Astrocyte of the spinal cord (primary cell): ENCODE measurements around the gene PHF19.

Experiments
- DNase-seq: peaks from one replicate; pipeline ENCODE4 v3.0.0; 2011; ENCODE audit warnings: low read depth, low spot score
- H3K4me3 ChIP-seq: 2 replicates; pipeline ENCODE4 v1.5.1; 2011; ENCODE audit warnings: low read depth, mild to moderate bottlenecking, low read length, moderate library complexity
- in situ Hi-C: cut with HindIII; loops from 2 replicates; pipeline ENCODE4 v1.10.0; 2017; ENCODE audit warnings: low sequenced_read_pairs
- TF ChIP-seq, protein P1 (sequence below): IDR thresholded peaks from 2 replicates; pipeline ENCODE4 v1.5.1; 2012; ENCODE audit warnings: low read depth, mild to moderate bottlenecking, low read length, inconsistent platforms

Gene PHF19

DNA sequence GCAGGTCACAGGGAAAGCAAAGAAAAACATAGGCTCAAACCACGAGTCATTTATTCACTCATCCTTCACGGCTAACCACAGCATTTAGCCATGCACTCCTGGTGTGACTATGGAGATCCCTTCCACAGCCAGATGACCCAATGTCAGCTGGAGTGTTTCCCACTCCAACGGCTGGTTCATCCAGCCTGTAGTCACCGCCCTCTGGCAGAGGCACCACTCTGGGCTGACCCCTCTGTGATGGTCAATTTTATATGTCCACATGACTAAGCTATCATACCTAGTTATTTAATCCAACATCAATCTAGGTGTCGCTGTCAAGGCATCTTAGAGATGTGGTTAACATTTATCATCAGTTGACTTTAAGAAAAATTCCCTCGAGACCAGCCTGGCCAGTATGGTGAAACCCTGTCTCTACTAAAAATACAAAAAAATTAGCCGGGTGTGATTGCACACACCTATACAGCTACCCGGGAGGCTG is 9.5 kb upstream of the PHF19 start:
- TF ChIP-seq, protein P1, sequence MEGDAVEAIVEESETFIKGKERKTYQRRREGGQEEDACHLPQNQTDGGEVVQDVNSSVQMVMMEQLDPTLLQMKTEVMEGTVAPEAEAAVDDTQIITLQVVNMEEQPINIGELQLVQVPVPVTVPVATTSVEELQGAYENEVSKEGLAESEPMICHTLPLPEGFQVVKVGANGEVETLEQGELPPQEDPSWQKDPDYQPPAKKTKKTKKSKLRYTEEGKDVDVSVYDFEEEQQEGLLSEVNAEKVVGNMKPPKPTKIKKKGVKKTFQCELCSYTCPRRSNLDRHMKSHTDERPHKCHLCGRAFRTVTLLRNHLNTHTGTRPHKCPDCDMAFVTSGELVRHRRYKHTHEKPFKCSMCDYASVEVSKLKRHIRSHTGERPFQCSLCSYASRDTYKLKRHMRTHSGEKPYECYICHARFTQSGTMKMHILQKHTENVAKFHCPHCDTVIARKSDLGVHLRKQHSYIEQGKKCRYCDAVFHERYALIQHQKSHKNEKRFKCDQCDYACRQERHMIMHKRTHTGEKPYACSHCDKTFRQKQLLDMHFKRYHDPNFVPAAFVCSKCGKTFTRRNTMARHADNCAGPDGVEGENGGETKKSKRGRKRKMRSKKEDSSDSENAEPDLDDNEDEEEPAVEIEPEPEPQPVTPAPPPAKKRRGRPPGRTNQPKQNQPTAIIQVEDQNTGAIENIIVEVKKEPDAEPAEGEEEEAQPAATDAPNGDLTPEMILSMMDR = no peak

DNA sequence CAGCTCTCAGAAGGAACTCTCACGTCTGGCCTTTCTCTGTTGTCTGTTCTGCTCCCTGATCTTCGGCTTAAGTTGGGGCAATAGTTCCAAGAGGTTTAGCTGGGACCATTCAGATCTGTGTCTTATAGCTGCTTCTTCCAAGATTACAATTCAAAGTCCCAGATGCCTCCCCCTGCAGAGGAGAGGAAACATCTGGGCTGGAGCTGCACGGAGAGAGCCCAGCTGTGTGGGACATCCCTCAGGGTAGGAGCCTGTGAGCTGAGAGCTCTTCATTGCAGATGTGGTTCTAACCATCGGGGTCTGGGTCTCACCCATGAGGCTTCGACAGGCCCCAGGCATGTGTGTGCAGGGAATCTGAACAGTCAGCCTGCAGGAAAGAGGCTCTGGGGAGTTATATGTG is 9.0 kb upstream of the PHF19 start:
- TF ChIP-seq, protein P1 = no peak
- no peak overlapping the region for H3K4me3 ChIP-seq
- no peak for DNase-seq
- in situ Hi-C loops = no loop called here

More for the DNA sequence above, 9.5 kb upstream of the PHF19 start:
- in situ Hi-C loops = no loop called here
- no peak overlapping the region for H3K4me3 ChIP-seq
- DNase-seq = peak; percentile 87

DNA sequence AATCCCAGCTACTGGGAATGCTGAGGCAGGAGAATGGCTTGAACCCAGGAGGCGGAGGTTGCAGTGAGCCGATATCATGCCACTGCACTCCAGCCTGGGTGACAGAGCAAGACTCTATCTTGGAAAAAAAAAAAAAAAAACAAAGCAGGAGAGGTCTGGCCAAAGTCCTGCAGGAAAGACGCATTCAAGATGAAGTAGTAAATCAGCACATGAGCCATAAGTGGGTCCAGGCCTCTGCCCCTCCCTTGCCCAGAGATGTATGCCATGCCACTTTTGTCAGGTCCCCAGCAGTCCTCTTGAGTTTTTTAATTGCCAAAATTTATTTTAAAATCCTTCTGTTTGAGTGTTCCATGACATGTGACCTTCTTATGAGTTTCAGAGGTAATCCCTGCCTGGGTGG is 8.5 kb upstream of the PHF19 start:
- in situ Hi-C loops = no loop called here
- DNase-seq = no peak
- TF ChIP-seq, protein P1 = no peak
- no peak overlapping the region for H3K4me3 ChIP-seq

DNA sequence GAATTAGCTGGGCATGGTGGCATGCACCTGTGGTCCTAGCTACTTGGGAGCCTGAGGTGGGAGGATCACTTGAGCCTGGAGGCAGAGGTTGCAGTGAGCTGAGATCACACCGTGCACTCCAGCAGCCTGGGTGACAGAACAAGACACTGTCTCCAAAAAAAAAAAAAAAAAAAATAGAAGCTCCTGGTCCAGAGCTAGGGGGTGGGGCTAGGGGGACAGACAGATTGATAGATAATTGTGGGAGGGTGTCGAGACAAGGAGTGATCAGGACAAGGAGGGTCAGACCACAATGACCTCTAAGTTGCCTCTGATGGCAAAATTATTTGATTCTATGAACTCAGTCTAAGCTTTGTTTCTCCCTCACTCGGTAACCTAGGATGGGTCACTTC is 6.6 kb upstream of the PHF19 start:
- no peak for DNase-seq
- H3K4me3 ChIP-seq = no peak overlapping the region
- TF ChIP-seq, protein P1 = no peak
- in situ Hi-C loops = no loop called here

DNA sequence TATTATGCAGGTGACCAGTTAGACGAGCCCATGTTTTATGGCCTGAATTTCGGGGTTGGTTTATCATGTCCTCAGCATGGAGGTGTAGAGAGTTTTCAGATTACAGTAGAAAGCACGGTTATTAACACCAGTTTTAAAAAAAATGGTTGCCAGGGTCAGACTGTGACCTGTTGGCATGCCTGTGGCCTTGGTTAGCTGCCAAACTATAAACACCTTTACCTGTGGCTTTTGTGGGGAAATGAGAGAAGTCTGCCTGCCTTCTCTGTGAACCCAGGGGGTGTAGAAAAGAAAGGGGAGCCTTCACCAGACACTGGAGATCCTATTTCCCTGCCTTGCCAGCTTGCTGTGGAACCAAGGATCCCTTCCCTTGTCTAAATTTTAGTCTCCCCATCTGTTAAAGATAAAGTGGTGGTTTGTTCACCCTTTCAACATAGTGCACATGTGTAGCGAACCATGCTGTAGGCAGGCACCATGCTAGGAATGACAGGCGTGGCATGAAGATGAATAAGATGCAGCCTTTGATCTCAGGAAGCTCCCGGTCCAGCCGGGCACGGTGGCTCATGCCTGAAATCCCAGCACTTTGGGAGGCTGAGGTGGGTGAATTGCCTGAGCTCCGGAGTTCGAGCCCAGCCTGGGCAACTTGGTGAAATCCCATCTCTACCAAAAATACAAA is 6.1 kb upstream of the PHF19 start:
- TF ChIP-seq, protein P1 = no peak
- no peak overlapping the region for H3K4me3 ChIP-seq
- no peak for DNase-seq
- in situ Hi-C loops = no loop called here

DNA sequence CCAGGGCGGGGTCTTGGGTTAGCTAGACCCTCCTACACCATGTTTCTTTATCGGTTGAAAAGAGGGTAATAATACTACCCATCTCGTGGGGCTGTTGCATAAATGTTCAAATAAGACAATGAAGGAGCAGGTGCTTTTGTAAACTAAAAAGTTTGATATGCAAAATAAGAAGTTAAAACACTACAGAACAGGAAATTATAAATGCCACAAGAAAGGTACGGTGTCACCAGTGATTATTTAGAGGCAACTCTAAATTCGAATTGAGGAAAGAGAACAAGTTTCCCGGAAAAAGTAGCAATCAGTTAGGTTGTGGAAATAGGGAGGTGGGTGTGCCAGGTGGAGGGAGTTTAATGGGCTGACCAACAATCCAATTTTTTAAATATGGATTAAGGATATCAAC is 2.5 kb upstream of the PHF19 start:
- no peak for DNase-seq
- TF ChIP-seq, protein P1 = no peak
- no peak overlapping the region for H3K4me3 ChIP-seq
- in situ Hi-C loops = no loop called here
